Liver (tissue), 9 donors: Measurements from ENCODE around the gene FAM151A. TPM values are rescaled to one million over a fixed set of nuclear protein-coding genes. Genes with fewer than 3 reads are reported as not detected.

Experiments used
- DNase-seq: peaks from one replicate; pipeline ENCODE4 v3.0.0-alpha.2; 2017; ENCODE audit warnings: low spot score
- H3K27ac ChIP-seq, 2 donors: one replicate each; pipeline ENCODE4 v1.7.0; 2013; ENCODE audit warnings: inconsistent platforms in 2 of 2, low read length in 2 of 2, control low read depth in 1 of 2, low read depth in 1 of 2, mild to moderate bottlenecking in 1 of 2
- H3K27me3 ChIP-seq, 4 donors: one replicate each; pipeline versions ENCODE4 v1.6.1 to v1.7.0; 2013; ENCODE audit warnings: low read length in 3 of 4, inconsistent platforms in 1 of 4, mild to moderate bottlenecking in 1 of 4, moderate library complexity in 1 of 4; ENCODE audit not compliant: control insufficient read depth in 4 of 4, insufficient read depth in 4 of 4
- H3K36me3 ChIP-seq, 4 donors: one replicate each; pipeline versions ENCODE4 v1.6.1 to v1.7.0; 2013; ENCODE audit warnings: low read length in 3 of 4, mild to moderate bottlenecking in 3 of 4, low read depth in 1 of 4, moderate library complexity in 1 of 4; ENCODE audit not compliant: control insufficient read depth in 4 of 4, insufficient read depth in 3 of 4
- H3K4me1 ChIP-seq, 4 donors: one replicate each; pipeline versions ENCODE4 v1.6.1 to v1.7.0; 2013; ENCODE audit warnings: low read length in 3 of 4, mild to moderate bottlenecking in 3 of 4, moderate library complexity in 1 of 4; ENCODE audit not compliant: control insufficient read depth in 4 of 4, insufficient read depth in 4 of 4
- H3K4me3 ChIP-seq, 3 donors: one replicate each; pipeline versions ENCODE4 v1.6.1 to v1.7.0; 2013; ENCODE audit warnings: low read length in 3 of 3, control low read depth in 1 of 3, low read depth in 1 of 3, mild to moderate bottlenecking in 1 of 3
- H3K9ac ChIP-seq, 2 donors: one replicate each; pipeline ENCODE4 v1.7.0; 2013; ENCODE audit warnings: low read length in 2 of 2, mild to moderate bottlenecking in 2 of 2, moderate library complexity in 2 of 2, control low read depth in 1 of 2, low read depth in 1 of 2
- H3K9me3 ChIP-seq, 4 donors: one replicate each; pipeline versions ENCODE4 v1.6.1 to v1.7.0; 2013; ENCODE audit warnings: low read length in 3 of 4; ENCODE audit not compliant: control insufficient read depth in 4 of 4
- ATF3 ChIP-seq: IDR thresholded peaks from 2 replicates; pipeline ENCODE4 v1.6.1; 2016; ENCODE audit warnings: antibody characterized with exemption
- FOXA1 ChIP-seq: IDR thresholded peaks from 2 replicates; pipeline ENCODE4 v1.6.1; 2016; ENCODE audit warnings: antibody characterized with exemption
- FOXA2 ChIP-seq: IDR thresholded peaks from 2 replicates; pipeline ENCODE4 v1.6.1; 2016; ENCODE audit warnings: antibody characterized with exemption
- GABPA ChIP-seq, 2 donors: IDR thresholded peaks in 1 of 2; conservative IDR thresholded peaks in 1 of 2; 2 replicates each; pipeline ENCODE4 v1.6.1; 2016; ENCODE audit warnings: antibody characterized with exemption in 2 of 2, mild to moderate bottlenecking in 1 of 2, moderate library complexity in 1 of 2
- HNF4A ChIP-seq, 2 donors: conservative IDR thresholded peaks; 2 replicates each; pipeline ENCODE4 v1.6.1; 2016; ENCODE audit warnings: antibody characterized with exemption in 2 of 2, mild to moderate bottlenecking in 2 of 2
- HNF4G ChIP-seq: IDR thresholded peaks from 2 replicates; pipeline ENCODE4 v1.6.1; 2016; ENCODE audit warnings: antibody characterized with exemption
- JUND ChIP-seq, 2 donors: IDR thresholded peaks; 2 replicates each; pipeline ENCODE4 v1.6.1; 2016; ENCODE audit warnings: antibody characterized with exemption in 2 of 2
- NR2F2 ChIP-seq: IDR thresholded peaks from 2 replicates; pipeline ENCODE4 v1.6.1; 2016; ENCODE audit warnings: antibody characterized with exemption
- RAD21 ChIP-seq, 2 donors: IDR thresholded peaks; 2 replicates each; pipeline ENCODE4 v1.6.1; 2016; ENCODE audit warnings: antibody characterized with exemption in 2 of 2, mild to moderate bottlenecking in 2 of 2
- REST ChIP-seq: IDR thresholded peaks from 2 replicates; pipeline ENCODE4 v1.6.1; 2016; ENCODE audit warnings: antibody characterized with exemption, mild to moderate bottlenecking
- RXRA ChIP-seq, 2 donors: IDR thresholded peaks; 2 replicates each; pipeline ENCODE4 v1.6.1; 2017 to 2018; ENCODE audit warnings: antibody characterized with exemption in 2 of 2, mild to moderate bottlenecking in 1 of 2
- SP1 ChIP-seq: IDR thresholded peaks from 2 replicates; pipeline ENCODE4 v1.6.1; 2018; ENCODE audit warnings: antibody characterized with exemption, mild to moderate bottlenecking
- TAF1 ChIP-seq: conservative IDR thresholded peaks from 2 replicates; pipeline ENCODE4 v1.6.1; 2016; ENCODE audit warnings: antibody characterized with exemption, mild to moderate bottlenecking
- YY1 ChIP-seq: IDR thresholded peaks from 2 replicates; pipeline ENCODE4 v1.6.1; 2016; ENCODE audit warnings: antibody characterized with exemption, mild to moderate bottlenecking
- WGBS: extraction: QIAGEN DNeasy Blood & Tissue Kit; methylation state at CpG from one replicate; pipeline ENCODE4 v1.1.7; 2013; 5-methylcytosine and 5-hydroxymethylcytosine counted together
- polyA plus RNA-seq, 2 donors: library from polyadenylated mRNA; stranded (reverse) in 1 of 2; unstranded in 1 of 2; fragments of 200-250 nt in 1 of 2; fragments of >200 nt in 1 of 2; fragmentation: Nextera tagmentation in 1 of 2; extraction: Ambion mirVana in 1 of 2; gene quantifications; one replicate each; pipeline versions ENCODE4 v1.2.1 to v1.2.3, GENCODE V29; 2013 to 2015
- total RNA-seq, 2 donors: library from RNA; depleted of rRNA; stranded (reverse); fragments of >200 nt; gene quantifications; one replicate each; pipeline ENCODE4 v1.2.3, GENCODE V29; 2014
- TF ChIP-seq, protein P1 (sequence below): IDR thresholded peaks from 2 replicates; pipeline ENCODE4 v1.6.1; 2016; ENCODE audit warnings: antibody characterized with exemption
- TF ChIP-seq, protein P2 (sequence below): IDR thresholded peaks from 2 replicates; pipeline ENCODE4 v1.6.1; 2016; ENCODE audit warnings: antibody characterized with exemption
- donor health status: healthy.
- donor health status: healthy.
- donor health status: healthy.
- donor health status: healthy.
- donor health status: healthy.

FAM151A gene
- total and polyA plus RNA-seq, 4 donors: 1.5 to 25.1 (median 4.7) TPM

DNA sequence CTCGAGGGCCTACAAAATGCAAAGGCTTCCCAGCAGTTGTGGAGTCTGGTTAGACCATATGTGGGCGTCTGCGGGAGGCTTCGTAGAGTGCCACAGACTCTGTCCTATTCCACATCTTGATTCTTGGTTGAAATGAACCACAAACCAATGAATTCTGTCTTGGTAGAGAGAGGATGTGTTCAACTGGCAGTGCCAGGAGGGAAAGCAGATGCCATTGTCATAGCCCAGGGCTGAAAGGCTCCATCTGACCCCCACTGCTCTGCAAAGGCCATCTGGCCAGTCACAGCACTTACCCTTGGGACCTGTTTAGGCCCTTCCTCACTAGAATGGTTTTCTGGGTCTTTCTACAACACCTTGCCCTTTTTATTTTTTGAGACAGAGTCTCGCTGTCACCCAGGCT lies 53.2 kb downstream of the FAM151A start:
- no peak for DNase-seq
- H3K9me3 ChIP-seq: no peaks in the 10 kb centered on the region
- TF ChIP-seq, protein P1, sequence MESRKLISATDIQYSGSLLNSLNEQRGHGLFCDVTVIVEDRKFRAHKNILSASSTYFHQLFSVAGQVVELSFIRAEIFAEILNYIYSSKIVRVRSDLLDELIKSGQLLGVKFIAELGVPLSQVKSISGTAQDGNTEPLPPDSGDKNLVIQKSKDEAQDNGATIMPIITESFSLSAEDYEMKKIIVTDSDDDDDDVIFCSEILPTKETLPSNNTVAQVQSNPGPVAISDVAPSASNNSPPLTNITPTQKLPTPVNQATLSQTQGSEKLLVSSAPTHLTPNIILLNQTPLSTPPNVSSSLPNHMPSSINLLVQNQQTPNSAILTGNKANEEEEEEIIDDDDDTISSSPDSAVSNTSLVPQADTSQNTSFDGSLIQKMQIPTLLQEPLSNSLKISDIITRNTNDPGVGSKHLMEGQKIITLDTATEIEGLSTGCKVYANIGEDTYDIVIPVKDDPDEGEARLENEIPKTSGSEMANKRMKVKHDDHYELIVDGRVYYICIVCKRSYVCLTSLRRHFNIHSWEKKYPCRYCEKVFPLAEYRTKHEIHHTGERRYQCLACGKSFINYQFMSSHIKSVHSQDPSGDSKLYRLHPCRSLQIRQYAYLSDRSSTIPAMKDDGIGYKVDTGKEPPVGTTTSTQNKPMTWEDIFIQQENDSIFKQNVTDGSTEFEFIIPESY: no peak
- TF ChIP-seq RXRA (IDR thresholded peaks at IDR 0.05): no peak
- no peak for TF ChIP-seq REST
- TF ChIP-seq, protein P2, sequence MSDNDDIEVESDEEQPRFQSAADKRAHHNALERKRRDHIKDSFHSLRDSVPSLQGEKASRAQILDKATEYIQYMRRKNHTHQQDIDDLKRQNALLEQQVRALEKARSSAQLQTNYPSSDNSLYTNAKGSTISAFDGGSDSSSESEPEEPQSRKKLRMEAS: no peak
- TF ChIP-seq YY1: no peak
- no peak for TF ChIP-seq NR2F2
- no peak for TF ChIP-seq FOXA1
- no peak for TF ChIP-seq TAF1
- H3K27me3 ChIP-seq: no peaks in the 10 kb centered on the region
- H3K27ac ChIP-seq: no peak overlapping the region
- H3K4me3 ChIP-seq: no peak overlapping the region
- 96% methylated on average over 5 of the region's 5 CpGs for whole genome bisulfite sequencing
- H3K4me1 ChIP-seq: peaks cover 0 to 2% (median under 1%) of the 10 kb centered on the region in 4 donors
- no peak overlapping the region for H3K9ac ChIP-seq
- no peaks in the 10 kb centered on the region for H3K36me3 ChIP-seq

DNA sequence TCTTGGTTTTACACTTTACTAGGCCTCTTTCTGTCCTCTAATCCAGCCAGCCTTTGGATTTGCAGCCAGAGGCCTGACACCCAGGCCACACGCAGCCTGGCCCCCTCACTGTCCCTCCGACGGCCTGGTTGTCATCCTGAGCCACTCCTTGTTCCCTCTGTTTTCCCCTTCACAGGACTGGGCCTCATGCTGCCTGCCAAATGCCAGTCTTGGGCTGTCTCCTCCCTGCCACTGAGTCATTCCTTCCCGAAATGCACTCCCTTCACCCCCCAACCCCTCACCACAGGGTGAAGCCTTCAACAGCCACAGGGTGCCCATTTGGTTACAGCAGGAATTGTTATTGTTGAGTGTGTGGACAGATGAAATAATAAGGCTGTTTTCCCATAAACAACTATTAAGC lies 54.0 kb downstream of the FAM151A start:
- H3K36me3 ChIP-seq: no peaks in the 10 kb centered on the region
- H3K9ac ChIP-seq: no peak overlapping the region
- 85% methylated on average over 4 of the region's 4 CpGs for WGBS
- peaks cover 0 to 9% (median 5%) of the 10 kb centered on the region in 4 donors for H3K4me1 ChIP-seq
- no peak overlapping the region for H3K27ac ChIP-seq
- H3K4me3 ChIP-seq: no peak overlapping the region
- H3K27me3 ChIP-seq: no peaks in the 10 kb centered on the region
- TF ChIP-seq RXRA (IDR thresholded peaks at IDR 0.05): no peak
- TF ChIP-seq FOXA1: no peak
- no peak for TF ChIP-seq HNF4A (conservative IDR thresholded peaks at IDR 0.05)
- no peak for TF ChIP-seq YY1
- no peak for TF ChIP-seq ATF3
- no peak for TF ChIP-seq FOXA2
- TF ChIP-seq JUND (IDR thresholded peaks at IDR 0.05): no peak
- no peak for TF ChIP-seq SP1
- H3K9me3 ChIP-seq: no peaks in the 10 kb centered on the region
- DNase-seq: no peak

DNA sequence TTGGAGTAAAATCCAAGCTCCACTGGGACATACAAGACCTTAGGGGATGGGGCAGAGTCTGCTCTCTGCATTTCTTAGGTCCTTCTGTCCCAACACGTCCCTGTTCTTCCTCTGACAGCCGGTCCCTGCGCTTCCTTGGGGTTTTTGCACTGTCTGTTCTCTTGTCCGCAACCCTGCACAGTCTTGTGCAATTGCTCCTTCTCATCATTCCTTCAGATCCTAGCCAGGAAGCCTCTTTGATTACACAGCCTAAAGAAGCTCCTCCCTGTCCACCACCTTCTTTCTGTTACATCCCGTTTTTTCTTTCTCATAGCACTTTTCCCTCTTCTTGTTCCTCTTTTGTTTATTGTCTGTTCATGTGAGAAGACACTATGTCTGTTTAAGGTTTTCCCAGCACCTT lies 55.4 kb downstream of the FAM151A start:
- WGBS: 53% methylated on average over 5 of the region's 5 CpGs
- Histone ChIP-seq H3K9ac (no peak overlapping the region), H3K27me3 (no peaks in the 10 kb centered on the region), H3K4me3 (no peak overlapping the region), H3K9me3 (no peaks in the 10 kb centered on the region), H3K27ac (no peak overlapping the region), H3K4me1 (peaks cover 0 to 11% (median 7%) of the 10 kb centered on the region in 4 donors), H3K36me3 (no peaks in the 10 kb centered on the region)
- DNase-seq: no peak
- TF ChIP-seq YY1 (no peak), ATF3 (no peak), NR2F2 (no peak), RAD21 (IDR thresholded peaks at IDR 0.05) (no peak), HNF4A (conservative IDR thresholded peaks at IDR 0.05) (no peak), GABPA (IDR thresholded peaks at IDR 0.05 in 1 of 2, conservative IDR thresholded peaks at IDR 0.05 in 1 of 2) (no peak), RXRA (IDR thresholded peaks at IDR 0.05) (no peak), TAF1 (no peak), HNF4G (no peak), JUND (IDR thresholded peaks at IDR 0.05) (no peak)
- TF ChIP-seq, protein P1: no peak
